SK-N-SH (cell line): ENCODE measurements around the gene PRKCB. TPM values are rescaled to one million over a fixed set of nuclear protein-coding genes. Genes with fewer than 3 reads are reported as not detected.

Experiments used
- CTCF ChIA-PET: fragments of 300-600, 350-600 bp; formaldehyde crosslinking; extraction: SDS; loops from one replicate; lab custom pipeline; 2021; lab: Yijun Ruan, JAX
- POLR2A ChIA-PET: fragments of 350-600 bp; sonication (Branson Sonifier 250); formaldehyde crosslinking; extraction: SDS; loops from one replicate; lab custom pipeline; 2020; ENCODE audit warnings: antibody characterized with exemption, inconsistent platforms; lab: Yijun Ruan, JAX
- DNase-seq: peaks from one replicate; pipeline ENCODE4 v3.0.0; 2012
- H2AFZ ChIP-seq: fragments of 200-600 bp; sonication (generic); 2 replicates; pipeline ENCODE4 v1.8.1; 2016; ENCODE audit warnings: antibody characterized with exemption, mild to moderate bottlenecking, low read depth
- H3F3A ChIP-seq: fragments of 200-600 bp; sonication (generic); replicated peaks from 2 replicates; pipeline ENCODE3; 2016; ENCODE audit warnings: antibody characterized with exemption, mild to moderate bottlenecking; ENCODE audit not compliant: insufficient read depth
- H3K27ac ChIP-seq, 2 experiments: fragments of 200-500 bp in 1 of 2; fragments of 200-600 bp in 1 of 2; sonication (Bioruptor generic) in 1 of 2; sonication (generic), shearing (Covaris generic) in 1 of 2; 2 replicates each; pipeline versions ENCODE4 v1.5.1 to v1.6.1; 2014 to 2016; ENCODE audit warnings: low read depth in 2 of 2, inconsistent platforms in 1 of 2, low read length in 1 of 2, mild to moderate bottlenecking in 1 of 2, mixed read lengths in 1 of 2
- H3K27me3 ChIP-seq: fragments of 200-600 bp; sonication (generic), shearing (Covaris generic); 2 replicates; pipeline ENCODE4 v1.6.1; 2016; ENCODE audit warnings: mixed run types; ENCODE audit not compliant: insufficient read depth
- H3K36me3 ChIP-seq, 2 experiments: fragments of 200-500 bp in 1 of 2; fragments of 200-600 bp in 1 of 2; sonication (Bioruptor generic) in 1 of 2; sonication (generic) in 1 of 2; replicated peaks in 1 of 2; 2 replicates each; pipeline versions ENCODE3 to v1.5.1; 2014 to 2016; ENCODE audit warnings: low read length in 1 of 2, mild to moderate bottlenecking in 1 of 2; ENCODE audit not compliant: insufficient read depth in 2 of 2, control insufficient read depth in 1 of 2
- H3K4me1 ChIP-seq, 2 experiments: fragments of 200-500 bp in 1 of 2; fragments of 200-600 bp in 1 of 2; sonication (Bioruptor generic) in 1 of 2; sonication (generic), shearing (Covaris generic) in 1 of 2; 2 replicates each; pipeline versions ENCODE4 v1.5.1 to v1.6.1; 2014 to 2016; ENCODE audit warnings: low read depth in 1 of 2, low read length in 1 of 2, mixed run types in 1 of 2; ENCODE audit not compliant: insufficient read depth in 2 of 2, control insufficient read depth in 1 of 2
- H3K4me2 ChIP-seq: fragments of 200-600 bp; sonication (generic), shearing (Covaris generic); 2 replicates; pipeline ENCODE4 v1.6.1; 2017; ENCODE audit warnings: mixed run types
- H3K4me3 ChIP-seq, 2 experiments: fragments of 200-500 bp in 1 of 2; fragments of 200-600 bp in 1 of 2; sonication (Bioruptor generic) in 1 of 2; sonication (generic), shearing (Covaris generic) in 1 of 2; 2 replicates each; pipeline versions ENCODE4 v1.5.1 to v1.8.1; 2014 to 2016; ENCODE audit warnings: low read depth in 2 of 2, inconsistent platforms in 1 of 2, low read length in 1 of 2, mild to moderate bottlenecking in 1 of 2, mixed read lengths in 1 of 2, moderate library complexity in 1 of 2
- H3K79me2 ChIP-seq: fragments of 200-600 bp; sonication (generic); 2 replicates; pipeline ENCODE4 v1.8.1; 2017; ENCODE audit warnings: mild to moderate bottlenecking; ENCODE audit not compliant: insufficient read depth
- H3K9ac ChIP-seq: fragments of 200-600 bp; sonication (generic); 2 replicates; pipeline ENCODE4 v1.6.1; 2017; ENCODE audit warnings: mixed run types
- H3K9me2 ChIP-seq: fragments of 200-600 bp; sonication (generic); 2 replicates; pipeline ENCODE4 v1.6.1; 2017; ENCODE audit warnings: mixed run types
- H3K9me3 ChIP-seq: fragments of 200-600 bp; sonication (generic); 2 replicates; pipeline ENCODE4 v1.6.1; 2017; ENCODE audit warnings: mixed run types, mild to moderate bottlenecking, moderate library complexity
- H4K20me1 ChIP-seq: fragments of 200-600 bp; sonication (generic); 2 replicates; pipeline ENCODE4 v1.6.1; 2017; ENCODE audit warnings: mild to moderate bottlenecking, mixed run types; ENCODE audit not compliant: insufficient read depth
- CHD2 ChIP-seq: fragments of 150-350 bp; IDR thresholded peaks from 2 replicates; pipeline ENCODE4 v1.6.1; 2018; ENCODE audit warnings: low read length; ENCODE audit not compliant: partially characterized antibody
- CTCF ChIP-seq: fragments of 200-600 bp; sonication (generic); IDR thresholded peaks from 2 replicates; pipeline ENCODE4 v1.6.1; 2017; ENCODE audit warnings: antibody characterized with exemption, mild to moderate bottlenecking, moderate library complexity
- ELF1 ChIP-seq: IDR thresholded peaks from 2 replicates; pipeline ENCODE4 v1.4.0; 2012
- EP300 ChIP-seq, 2 experiments: IDR thresholded peaks; 2 replicates each; pipeline versions ENCODE4 v1.4.0 to v1.6.1; 2012; ENCODE audit warnings: borderline replicate concordance in 1 of 2, low read depth in 1 of 2, low read length in 1 of 2
- NRF1 ChIP-seq: IDR thresholded peaks from 2 replicates; pipeline ENCODE4 v1.6.1; 2012; ENCODE audit warnings: low read depth, mild to moderate bottlenecking, low read length
- RAD21 ChIP-seq: IDR thresholded peaks from 2 replicates; pipeline ENCODE4 v1.6.1; 2012; ENCODE audit warnings: mild to moderate bottlenecking, low read length
- RCOR1 ChIP-seq: fragments of 150-350 bp; IDR thresholded peaks from 2 replicates; pipeline ENCODE4 v1.6.1; 2017; ENCODE audit warnings: antibody characterized with exemption, low read length
- RFX5 ChIP-seq: IDR thresholded peaks from 2 replicates; pipeline ENCODE4 v1.6.1; 2012; ENCODE audit warnings: mild to moderate bottlenecking, improper control_type of control experiment, low read length
- TEAD4 ChIP-seq: IDR thresholded peaks from 2 replicates; pipeline ENCODE4 v1.4.0; 2012; ENCODE audit warnings: mild to moderate bottlenecking, borderline replicate concordance; ENCODE audit not compliant: insufficient read depth
- YY1 ChIP-seq: IDR thresholded peaks from 2 replicates; pipeline ENCODE4 v1.4.0; 2012; ENCODE audit warnings: low read depth, mild to moderate bottlenecking
- ZBTB33 ChIP-seq: IDR thresholded peaks from 2 replicates; pipeline ENCODE4 v1.4.0; 2012; ENCODE audit warnings: low read depth, borderline replicate concordance
- WGBS: methylation state at CpG from one replicate; pipeline ENCODE4 v1.1.6; 2017; ENCODE audit warnings: low lambda C conversion rate; 5-methylcytosine and 5-hydroxymethylcytosine counted together
- polyA plus RNA-seq, 3 experiments: library from polyadenylated mRNA; depleted of rRNA; stranded (reverse); fragments of >200 nt; gene quantifications; 2 replicates each; pipeline ENCODE4 v1.2.3, GENCODE V29; 2012

Gene PRKCB
- polyA plus RNA-seq, 1 of the 3 experiments (the other 2 are of a cell fraction) = 0.12 TPM

GRCh38 chr16:24135624-24136565, 300.1 kb downstream of the PRKCB start (continued):
- TF ChIP-seq EP300 (IDR thresholded peaks at IDR 0.05; ENCODE audit: borderline replicate concordance in 1 of 2, low read depth in 1 of 2, low read length in 1 of 2) (no peak), TEAD4 (no peak), CTCF (no peak), YY1 (no peak), RCOR1 (no peak), NRF1 (no peak)

GRCh38 chr16:24138024-24138423, 302.2 kb downstream of the PRKCB start:
- Histone ChIP-seq H3K9me3 (no peaks in the 10 kb centered on the region), H2AFZ (no peak overlapping the region)
- TF ChIP-seq RFX5 (no peak), ZBTB33 (no peak), CHD2 (no peak), RAD21 (no peak), RCOR1 (no peak), ELF1 (no peak)
- TF ChIP-seq, all 33 proteins: peak for 0
- Histone ChIP-seq H3K27me3 (no peaks in the 10 kb centered on the region), H3K79me2 (no peaks in the 10 kb centered on the region), H3K9me2 (no peaks in the 10 kb centered on the region), H3K9ac (no peak overlapping the region), H3K36me3 (no peaks in the 10 kb centered on the region), H3K4me3 (no peak overlapping the region), H3F3A (no peaks in the 10 kb centered on the region), H4K20me1 (no peaks in the 10 kb centered on the region), H3K4me1 (no peaks in the 10 kb centered on the region), H3K27ac (no peak overlapping the region), H3K4me2 (no peak overlapping the region)
- ChIA-PET CTCF (interaction anchor here (1.7 kb wide), 1 partner anchor 115 kb away, joined by 7 read pairs; no protein-coding TSS in a partner anchor), POLR2A (no interaction called here)
- no CpG with 5 or more reads among the region's 2 CpGs for WGBS
- DNase-seq = no peak
